Naive thymus-derived CD4-positive, alpha-beta T cell (primary cell): ENCODE measurements around the gene DCHS1. TPM values are rescaled to one million over a fixed set of nuclear protein-coding genes. Genes with fewer than 3 reads are reported as not detected.
A peak's percentile ranks its signal among the peaks of the same experiment; 100 is the strongest.
"Not testable (repeated sequence)": the region's sequence is repeated elsewhere in the genome, so short reads cannot be mapped to it uniquely, and the experiment has no call there.

Experiments used
- ATAC-seq: fragments of 150-1000 bp; cut with Tn5 transposase; 2 replicates; pipeline ENCODE4 v1.10.0; 2021; ENCODE audit warnings: mild to moderate bottlenecking, moderate library complexity
- CTCF ChIA-PET: fragments of 350-600 bp; sonication (Branson Sonifier 250); formaldehyde crosslinking; loops from one replicate; lab custom pipeline; 2021; ENCODE audit warnings: antibody characterized with exemption; lab: Charles Lee
- POLR2A ChIA-PET: fragments of 350-600 bp; sonication (Branson Sonifier 250); formaldehyde crosslinking; loops from one replicate; lab custom pipeline; 2021; ENCODE audit warnings: antibody characterized with exemption, inconsistent platforms; lab: Charles Lee
- DNase-seq, 9 donors: peaks; one replicate each; pipeline versions ENCODE4 v3.0.0 to v3.0.0-alpha.2; 2020 to 2022; ENCODE audit warnings: mixed read lengths in 1 of 9
- H3K27ac ChIP-seq: one replicate; pipeline ENCODE4 v1.7.0; 2013; ENCODE audit warnings: mild to moderate bottlenecking, low read depth, low read length, moderate library complexity
- H3K27me3 ChIP-seq, 2 donors: one replicate each; pipeline ENCODE4 v1.7.0; 2013; ENCODE audit warnings: low read length in 2 of 2, mild to moderate bottlenecking in 2 of 2, moderate library complexity in 2 of 2; ENCODE audit not compliant: control insufficient read depth in 2 of 2, insufficient read depth in 2 of 2
- H3K36me3 ChIP-seq, 3 experiments: 1 replicate in 2 of 3; 2 replicates in 1 of 3; pipeline ENCODE4 v1.7.0; 2013; ENCODE audit warnings: low read length in 3 of 3, mild to moderate bottlenecking in 3 of 3, moderate library complexity in 1 of 3; ENCODE audit not compliant: insufficient read depth in 3 of 3, control insufficient read depth in 2 of 3
- H3K4me1 ChIP-seq, 2 donors: one replicate each; pipeline ENCODE4 v1.7.0; 2013; ENCODE audit warnings: low read length in 2 of 2, mild to moderate bottlenecking in 2 of 2, moderate library complexity in 1 of 2; ENCODE audit not compliant: control insufficient read depth in 2 of 2, insufficient read depth in 2 of 2
- H3K4me3 ChIP-seq: 2 replicates; pipeline ENCODE4 v1.7.0; 2013; ENCODE audit warnings: mild to moderate bottlenecking, low read length
- H3K9me3 ChIP-seq, 3 experiments: 1 replicate in 2 of 3; 2 replicates in 1 of 3; pipeline ENCODE4 v1.7.0; 2013; ENCODE audit warnings: low read length in 3 of 3; ENCODE audit not compliant: control insufficient read depth in 2 of 3
- H3K27ac Mint-ChIP-seq, 9 donors: one replicate each; pipeline ENCODE4 v1.8.0; 2020 to 2022; ENCODE audit warnings: mixed read lengths in 9 of 9, mild to moderate bottlenecking in 8 of 9, moderate library complexity in 5 of 9, inconsistent platforms in 2 of 9
- H3K27me3 Mint-ChIP-seq, 5 donors: one replicate each; pipeline ENCODE4 v1.8.0; 2021 to 2022; ENCODE audit warnings: mixed read lengths in 5 of 5, mild to moderate bottlenecking in 1 of 5
- H3K36me3 Mint-ChIP-seq, 5 donors: one replicate each; pipeline ENCODE4 v1.8.0; 2020 to 2022; ENCODE audit warnings: mixed read lengths in 5 of 5, mild to moderate bottlenecking in 3 of 5, inconsistent platforms in 1 of 5
- H3K4me1 Mint-ChIP-seq, 7 donors: one replicate each; pipeline ENCODE4 v1.8.0; 2020 to 2022; ENCODE audit warnings: mixed read lengths in 7 of 7, mild to moderate bottlenecking in 3 of 7, inconsistent platforms in 1 of 7
- H3K4me3 Mint-ChIP-seq, 10 donors: one replicate each; pipeline ENCODE4 v1.8.0; 2020 to 2022; ENCODE audit warnings: mild to moderate bottlenecking in 10 of 10, mixed read lengths in 10 of 10, moderate library complexity in 6 of 10, inconsistent platforms in 2 of 10
- H3K9me3 Mint-ChIP-seq, 11 donors: one replicate each; pipeline ENCODE4 v1.8.0; 2020 to 2022; ENCODE audit warnings: mixed read lengths in 11 of 11, mild to moderate bottlenecking in 4 of 11, inconsistent platforms in 1 of 11, moderate library complexity in 1 of 11
- intact Hi-C, 2 donors: fragments of 100-400 bp; cut with micrococcal nuclease; formaldehyde crosslinking; loops; one replicate each; pipeline ENCODE4 v1.15.1; 2023
- polyA plus RNA-seq, 2 donors: library from polyadenylated mRNA; unstranded; fragments of 300-500 nt; fragmentation: Illumina TruSeq; gene quantifications; one replicate each; pipeline ENCODE4 v1.2.3, GENCODE V29; 2021
- total RNA-seq, 6 experiments: library from RNA in 5 of 6; stranded (reverse) in 5 of 6; gene quantifications; 1 replicate in 5 of 6; 2 replicates in 1 of 6; pipeline ENCODE4 v1.2.3 and lab custom pipeline; 2021 to 2026

Gene DCHS1
- total and polyA plus RNA-seq, 7 experiments from 2014 or later = 0.48 to 12.5 (median 9.7) TPM

DNA sequence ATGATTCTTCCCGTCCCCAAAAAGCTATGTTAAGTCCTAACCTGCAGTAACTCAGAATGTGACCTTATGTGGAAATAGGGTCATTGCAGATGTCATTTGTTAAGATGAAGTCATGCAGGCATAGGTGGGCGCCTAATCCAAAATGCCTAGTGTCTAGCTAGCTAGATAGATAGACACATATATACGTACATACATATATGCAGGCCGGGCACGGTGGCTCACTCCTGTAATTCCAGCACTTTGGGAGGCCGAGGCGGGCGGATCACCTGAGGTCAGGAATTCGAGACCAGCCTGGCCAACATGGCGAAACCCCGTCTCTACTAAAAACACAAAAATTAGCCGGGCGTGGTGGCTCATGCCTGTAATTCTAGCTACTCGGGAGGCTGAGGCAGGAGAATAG, 28.5 kb upstream of the DCHS1 start:
- not testable (repeated sequence) for H3K9me3 Mint-ChIP-seq, H3K9me3 ChIP-seq, H3K27me3 ChIP-seq, ATAC-seq, H3K36me3 ChIP-seq, DNase-seq, H3K27me3 Mint-ChIP-seq
- Histone ChIP-seq H3K27ac (peak overlapping the region; percentile 85), H3K4me3 (peak overlapping the region; percentile 75), H3K4me1 (peaks cover 7 to 10% of the 10 kb centered on the region in 2 donors)
- H3K27ac Mint-ChIP-seq = peak overlapping the region; percentile 76 to 99 (median 98)
- ChIA-PET POLR2A (interaction anchor here (1.0 to 7.3 kb wide), 14 partner anchors 12 to 305 kb away, joined by 3 to 170 read pairs (median 7); partner anchors contain the start of genes ILK, TAF10 and TPP1), CTCF (interaction anchor here (0.6 to 2.8 kb wide), 15 partner anchors 10 to 270 kb away, joined by 3 to 41 read pairs (median 7); partner anchors contain the start of genes ILK, RRP8, TAF10 and TPP1)
- peak overlapping the region in 9 of 10 donors; percentile 74 to 99 (median 98) for H3K4me3 Mint-ChIP-seq
- intact Hi-C loops = loop anchor here (5.0 kb wide), 2 partner anchors 282 to 292 kb away; partner anchors contain the start of gene SMPD1 (in 1 of the 2)
- H3K36me3 Mint-ChIP-seq = peaks cover 0 to 24% (median 11%) of the 10 kb centered on the region in 5 donors
- peaks cover 16 to 55% (median 41%) of the 10 kb centered on the region in 7 donors for H3K4me1 Mint-ChIP-seq

DNA sequence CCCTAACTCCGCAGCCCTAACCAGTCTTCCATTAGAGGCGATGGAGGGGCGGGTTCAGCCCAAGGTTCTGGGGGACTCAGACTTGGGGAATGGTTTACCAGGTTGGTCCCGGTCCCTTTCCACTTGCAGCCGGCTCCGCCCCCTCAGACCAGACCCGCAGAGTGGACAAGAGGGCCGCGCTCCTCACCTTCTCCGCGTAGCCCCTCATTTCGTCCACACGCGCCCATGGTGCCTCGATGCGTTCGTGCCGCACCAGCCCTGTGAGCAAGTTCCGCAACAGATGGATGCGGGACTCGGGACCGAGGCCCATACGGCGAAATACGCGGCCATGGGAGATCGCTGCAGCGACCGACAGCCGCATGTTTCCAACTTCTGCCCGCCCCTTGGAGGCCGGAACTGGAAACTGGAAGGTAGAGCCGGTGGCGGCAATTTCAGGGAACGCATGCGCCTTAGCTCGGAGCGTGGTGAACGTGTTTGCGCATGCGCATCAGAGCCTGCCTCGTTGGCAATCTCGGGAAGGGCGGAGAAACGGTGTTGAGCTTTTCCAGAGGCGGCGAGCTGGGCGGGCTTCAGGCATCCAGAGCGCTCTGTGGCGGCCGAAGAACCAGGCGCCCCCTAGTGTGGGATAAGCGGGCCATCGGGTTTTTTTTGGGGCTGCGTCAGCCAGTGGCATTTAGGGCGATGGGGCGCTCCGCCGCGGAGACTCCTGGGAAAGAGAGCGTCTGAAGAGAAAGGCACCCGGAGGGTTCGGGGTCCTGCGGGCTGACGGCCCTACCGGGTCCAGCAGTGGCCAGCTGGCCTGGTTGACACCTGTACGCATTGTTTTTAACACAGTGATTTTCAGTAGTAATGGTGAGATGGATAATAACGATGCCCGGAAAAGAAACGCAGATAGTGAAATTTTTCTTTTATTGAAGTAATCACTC, 27.6 kb upstream of the DCHS1 start, which contains the start of gene MRPL17:
Gene MRPL17, minus strand, starts transcription at position 405 of the 926 bp plus-strand sequence. Its CDS starts 44 bp downstream, at position 361.
- ATAC-seq = peak; percentile 99
- CTCF ChIA-PET = interaction anchor here (0.6 to 2.8 kb wide), 32 partner anchors 9 to 466 kb away, joined by 3 to 41 read pairs (median 4); partner anchors contain the start of genes ILK, RRP8, TAF10 and TPP1
- intact Hi-C loops = loop anchor here (1.0 to 5.0 kb wide), 21 partner anchors 9 to 449 kb away; partner anchors contain the start of genes ARFIP2 (in 2 of the 2), FHIP1B (in 2 of the 2), SMPD1 (in 2 of the 2) and TAF10 (in 2 of the 2)
- Histone ChIP-seq H3K27ac (peak within 1 kb of the TSS; percentile 85), H3K9me3 (no peaks in the 10 kb centered on the region), H3K4me3 (peak within 1 kb of the TSS; percentile 75), H3K36me3 (peaks cover 0 to 9% (median 0%) of the 10 kb centered on the region in 3 experiments), H3K27me3 (no peaks in the 10 kb centered on the region), H3K4me1 (peaks cover 7 to 10% of the 10 kb centered on the region in 2 donors)
- H3K27me3 Mint-ChIP-seq = peaks cover 0 to 3% (median 0%) of the 10 kb centered on the region in 5 donors
- POLR2A ChIA-PET = interaction anchor here (0.9 to 7.3 kb wide), 23 partner anchors 11 to 304 kb away, joined by 3 to 170 read pairs (median 6); partner anchors contain the start of genes APBB1, ARFIP2, ILK and TAF10
- H3K36me3 Mint-ChIP-seq = peaks cover 0 to 27% (median 11%) of the 10 kb centered on the region in 5 donors
- DNase-seq = peak; percentile 95 to 100 (median 99)
- H3K27ac Mint-ChIP-seq = peak within 1 kb of the TSS; percentile 94 to 99 (median 99)
- peaks cover 18 to 58% (median 44%) of the 10 kb centered on the region in 7 donors for H3K4me1 Mint-ChIP-seq
- H3K4me3 Mint-ChIP-seq = peak within 1 kb of the TSS; percentile 83 to 99 (median 98)
- H3K9me3 Mint-ChIP-seq = peaks cover 0 to 5% (median 0%) of the 10 kb centered on the region in 11 donors

DNA sequence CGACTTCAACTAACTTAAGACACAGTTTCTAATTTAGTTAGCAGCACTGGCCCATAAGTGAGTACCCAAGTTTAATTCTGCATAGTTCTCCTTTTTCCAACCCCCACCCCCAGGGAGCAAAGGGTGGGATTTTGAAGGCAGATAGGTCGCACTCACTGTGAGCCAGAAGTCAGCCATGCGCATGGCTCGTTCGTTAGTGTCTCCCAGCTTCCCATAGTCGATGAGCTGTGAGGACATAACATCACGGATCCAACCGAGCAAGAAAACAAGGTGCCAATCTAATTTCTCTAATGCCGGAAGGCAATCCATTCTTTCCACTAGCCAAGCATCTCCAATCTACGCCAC, 27.0 kb upstream of the DCHS1 start:
- ATAC-seq (no peak), DNase-seq (peak in 1 of 9 donors; percentile 19)
- Histone ChIP-seq H3K4me3 (peak overlapping the region; percentile 75), H3K9me3 (no peaks in the 10 kb centered on the region), H3K36me3 (peaks cover 0 to 9% (median 0%) of the 10 kb centered on the region in 3 experiments), H3K27me3 (no peaks in the 10 kb centered on the region), H3K27ac (peak overlapping the region; percentile 85), H3K4me1 (peaks cover 7 to 10% of the 10 kb centered on the region in 2 donors)
- H3K4me3 Mint-ChIP-seq = peak overlapping the region; percentile 83 to 99 (median 98)
- peak overlapping the region; percentile 94 to 99 (median 99) for H3K27ac Mint-ChIP-seq
- peaks cover 0 to 3% (median 0%) of the 10 kb centered on the region in 5 donors for H3K27me3 Mint-ChIP-seq
- POLR2A ChIA-PET = interaction anchor here (1.0 to 7.3 kb wide), 12 partner anchors 10 to 201 kb away, joined by 3 to 170 read pairs (median 12); partner anchors contain the start of genes ARFIP2, ILK, TAF10 and TIMM10B
- peaks cover 18 to 65% (median 44%) of the 10 kb centered on the region in 7 donors for H3K4me1 Mint-ChIP-seq
- peaks cover 0 to 31% (median 11%) of the 10 kb centered on the region in 5 donors for H3K36me3 Mint-ChIP-seq
- intact Hi-C loops = loop anchor here (2.0 to 5.0 kb wide), 5 partner anchors 14 to 448 kb away; partner anchors contain the start of genes DCHS1 (in 1 of the 2), FHIP1B (in 1 of the 2) and SMPD1 (in 1 of the 2)
- CTCF ChIA-PET = interaction anchor here (0.7 to 2.8 kb wide), 19 partner anchors 8 to 465 kb away, joined by 3 to 41 read pairs (median 6); partner anchors contain the start of genes ILK, RRP8, TAF10 and TPP1
- peaks cover 0 to 5% (median 0%) of the 10 kb centered on the region in 11 donors for H3K9me3 Mint-ChIP-seq

DNA sequence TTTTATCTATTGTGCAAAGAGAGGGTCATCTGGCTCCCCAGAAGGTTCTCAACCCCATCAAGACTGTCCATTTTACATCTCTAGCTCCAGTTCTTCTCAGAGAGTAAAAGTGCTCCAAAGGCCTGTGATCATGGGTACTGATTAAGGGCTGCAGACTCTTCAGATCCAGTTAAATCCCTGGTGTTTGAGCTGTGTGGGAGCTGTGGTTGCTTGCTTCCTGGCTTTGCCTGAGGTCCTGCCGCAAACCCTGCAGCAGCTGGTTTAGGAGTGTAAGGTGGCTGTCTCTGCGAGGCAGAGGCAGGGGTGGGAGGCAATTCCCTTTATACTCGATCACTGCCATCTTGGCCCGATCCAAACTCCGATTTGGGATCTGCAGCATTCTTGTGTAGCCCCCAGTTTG, 26.3 kb upstream of the DCHS1 start:
- H3K27me3 Mint-ChIP-seq = peaks cover 0 to 3% (median 0%) of the 10 kb centered on the region in 5 donors
- DNase-seq = no peak
- ChIA-PET POLR2A (interaction anchor here (0.8 to 7.3 kb wide), 9 partner anchors 9 to 279 kb away, joined by 3 to 170 read pairs (median 13); partner anchors contain the start of genes ARFIP2, DCHS1, ILK and TAF10), CTCF (interaction anchor here (1.7 to 2.3 kb wide), 2 partner anchors 11 to 77 kb away, joined by 6 to 8 read pairs; partner anchors contain the start of gene ILK)
- H3K4me3 Mint-ChIP-seq = peak overlapping the region; percentile 83 to 99 (median 98)
- intact Hi-C loops = loop anchor here (2.0 to 5.0 kb wide), 5 partner anchors 13 to 447 kb away; partner anchors contain the start of genes DCHS1 (in 1 of the 2), FHIP1B (in 1 of the 2) and SMPD1 (in 1 of the 2)
- Histone ChIP-seq H3K4me3 (peak overlapping the region; percentile 75), H3K36me3 (peaks cover 0 to 9% (median 0%) of the 10 kb centered on the region in 3 experiments), H3K9me3 (no peaks in the 10 kb centered on the region), H3K27me3 (no peaks in the 10 kb centered on the region), H3K4me1 (peaks cover 7 to 10% of the 10 kb centered on the region in 2 donors), H3K27ac (peak overlapping the region; percentile 85)
- peaks cover 0 to 5% (median 0%) of the 10 kb centered on the region in 11 donors for H3K9me3 Mint-ChIP-seq
- H3K4me1 Mint-ChIP-seq = peaks cover 18 to 70% (median 44%) of the 10 kb centered on the region in 7 donors
- H3K36me3 Mint-ChIP-seq = peaks cover 0 to 28% (median 11%) of the 10 kb centered on the region in 5 donors
- peak overlapping the region in 8 of 9 donors; percentile 62 to 99 (median 98) for H3K27ac Mint-ChIP-seq
- no peak for ATAC-seq

DNA sequence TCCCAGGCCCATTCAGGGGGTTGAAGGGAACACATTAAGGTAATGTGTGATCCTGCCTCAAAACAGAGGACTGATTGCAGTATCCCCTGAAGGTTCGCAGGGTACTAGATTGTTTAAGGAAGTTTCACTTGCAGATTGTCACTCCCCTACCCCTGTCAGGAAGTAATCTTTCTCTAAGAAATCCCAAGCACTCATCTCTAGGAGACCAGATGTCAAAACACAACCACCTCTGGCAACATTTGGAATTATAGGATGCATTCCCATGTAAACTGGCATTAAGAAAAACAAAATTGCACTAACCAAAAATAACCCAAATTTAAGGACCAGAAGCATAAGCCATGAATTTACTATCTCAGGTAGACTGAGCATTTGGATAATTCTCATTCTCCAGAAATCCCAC, 25.9 kb upstream of the DCHS1 start:
- Mint-ChIP-seq H3K4me1 (peaks cover 19 to 70% (median 44%) of the 10 kb centered on the region in 7 donors), H3K27ac (peak overlapping the region in 8 of 9 donors; percentile 16 to 98 (median 60)), H3K36me3 (peaks cover 0 to 28% (median 11%) of the 10 kb centered on the region in 5 donors), H3K9me3 (peaks cover 0 to 5% (median 0%) of the 10 kb centered on the region in 11 donors), H3K27me3 (peaks cover 0 to 3% (median 0%) of the 10 kb centered on the region in 5 donors), H3K4me3 (peak overlapping the region; percentile 63 to 99 (median 87))
- Histone ChIP-seq H3K36me3 (peaks cover 0 to 9% (median 0%) of the 10 kb centered on the region in 3 experiments), H3K4me3 (no peak overlapping the region), H3K27me3 (no peaks in the 10 kb centered on the region), H3K4me1 (peaks cover 7 to 10% of the 10 kb centered on the region in 2 donors), H3K27ac (peak overlapping the region; percentile 38), H3K9me3 (no peaks in the 10 kb centered on the region)
- ATAC-seq = no peak
- DNase-seq = no peak
- intact Hi-C loops = loop anchor here (5.0 kb wide), 2 partner anchors 279 to 289 kb away; partner anchors contain the start of gene SMPD1 (in 1 of the 2)
- ChIA-PET POLR2A (interaction anchor here (0.8 to 7.3 kb wide), 9 partner anchors 9 to 278 kb away, joined by 3 to 170 read pairs (median 13); partner anchors contain the start of genes ARFIP2, DCHS1, ILK and TAF10), CTCF (interaction anchor here (0.6 to 1.7 kb wide), 2 partner anchors 77 to 304 kb away, joined by 5 to 8 read pairs; partner anchors contain the start of gene ILK)
